Measurements from ENCODE around the gene ITIH5. TPM values are rescaled to one million over a fixed set of nuclear protein-coding genes. Genes with fewer than 3 reads are reported as not detected.

Gene ITIH5
- total and polyA plus RNA-seq, 2 of the 13 experiments (the other 11 are each of a cell fraction or from before 2014, with no cell fraction given): 4.7 to 8.9 TPM

- TF ChIP-seq DNMT3B (CRISPR knock-in tag; conservative IDR thresholded peaks at IDR 0.05) (no peak), XBP1 (CRISPR knock-in tag; IDR thresholded peaks at IDR 0.05) (no peak; the same call in 1 of the 2 replicates), ZNF34 (CRISPR knock-in tag; IDR thresholded peaks at IDR 0.05; ENCODE audit: borderline replicate concordance) (peak; percentile 33; the same call in 1 of the 2 replicates), ZNF550 (CRISPR knock-in tag; IDR thresholded peaks at IDR 0.05; ENCODE audit: borderline replicate concordance) (no peak), GTF3A (CRISPR knock-in tag; conservative IDR thresholded peaks at IDR 0.05) (0 out of 2 replicates have a peak, but pooled peaks have one; percentile 65), FIP1L1 (IDR thresholded peaks at IDR 0.05; ENCODE audit: borderline replicate concordance, insufficient read depth, low read depth, low read length) (no peak), BRD4 (CRISPR knock-in tag; IDR thresholded peaks at IDR 0.05) (no peak), BCL6 (CRISPR knock-in tag; IDR thresholded peaks at IDR 0.05) (peak; percentile 99), ZFP36 (IDR thresholded peaks at IDR 0.05; ENCODE audit: borderline replicate concordance, low read depth, low read length, partially characterized antibody) (no peak), TCF7 (IDR thresholded peaks at IDR 0.05; ENCODE audit: low read depth) (peak; percentile 100), RFX1 (IDR thresholded peaks at IDR 0.05) (no peak), KDM3A (CRISPR knock-in tag; IDR thresholded peaks at IDR 0.05; ENCODE audit: low read depth) (no peak), TBX2 (CRISPR knock-in tag; IDR thresholded peaks at IDR 0.05; ENCODE audit: borderline replicate concordance) (peak; percentile 100), HNRNPL (IDR thresholded peaks at IDR 0.05; ENCODE audit: low read depth, low read length) (no peak), ZBTB49 (CRISPR knock-in tag; IDR thresholded peaks at IDR 0.05; ENCODE audit: borderline replicate concordance) (no peak), BORCS8-MEF2B (CRISPR knock-in tag; IDR thresholded peaks at IDR 0.05) (peak; percentile 27; the same call in 1 of the 2 replicates), ZNF552 (CRISPR knock-in tag; IDR thresholded peaks at IDR 0.05; ENCODE audit: borderline replicate concordance) (no peak), TAF1 (CRISPR knock-in tag; IDR thresholded peaks at IDR 0.05) (no peak), ZNF510 (CRISPR knock-in tag; IDR thresholded peaks at IDR 0.05; ENCODE audit: low read depth) (no peak)
- TF ChIP-seq, protein P1, sequence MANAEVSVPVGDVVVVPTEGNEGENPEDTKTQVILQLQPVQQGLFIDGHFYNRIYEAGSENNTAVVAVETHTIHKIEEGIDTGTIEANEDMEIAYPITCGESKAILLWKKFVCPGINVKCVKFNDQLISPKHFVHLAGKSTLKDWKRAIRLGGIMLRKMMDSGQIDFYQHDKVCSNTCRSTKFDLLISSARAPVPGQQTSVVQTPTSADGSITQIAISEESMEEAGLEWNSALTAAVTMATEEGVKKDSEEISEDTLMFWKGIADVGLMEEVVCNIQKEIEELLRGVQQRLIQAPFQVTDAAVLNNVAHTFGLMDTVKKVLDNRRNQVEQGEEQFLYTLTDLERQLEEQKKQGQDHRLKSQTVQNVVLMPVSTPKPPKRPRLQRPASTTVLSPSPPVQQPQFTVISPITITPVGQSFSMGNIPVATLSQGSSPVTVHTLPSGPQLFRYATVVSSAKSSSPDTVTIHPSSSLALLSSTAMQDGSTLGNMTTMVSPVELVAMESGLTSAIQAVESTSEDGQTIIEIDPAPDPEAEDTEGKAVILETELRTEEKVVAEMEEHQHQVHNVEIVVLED (CRISPR knock-in tag; IDR thresholded peaks at IDR 0.05; ENCODE audit: borderline replicate concordance): 0 out of 2 replicates have a peak, but pooled peaks have one; percentile 33
- TF ChIP-seq, protein P2, sequence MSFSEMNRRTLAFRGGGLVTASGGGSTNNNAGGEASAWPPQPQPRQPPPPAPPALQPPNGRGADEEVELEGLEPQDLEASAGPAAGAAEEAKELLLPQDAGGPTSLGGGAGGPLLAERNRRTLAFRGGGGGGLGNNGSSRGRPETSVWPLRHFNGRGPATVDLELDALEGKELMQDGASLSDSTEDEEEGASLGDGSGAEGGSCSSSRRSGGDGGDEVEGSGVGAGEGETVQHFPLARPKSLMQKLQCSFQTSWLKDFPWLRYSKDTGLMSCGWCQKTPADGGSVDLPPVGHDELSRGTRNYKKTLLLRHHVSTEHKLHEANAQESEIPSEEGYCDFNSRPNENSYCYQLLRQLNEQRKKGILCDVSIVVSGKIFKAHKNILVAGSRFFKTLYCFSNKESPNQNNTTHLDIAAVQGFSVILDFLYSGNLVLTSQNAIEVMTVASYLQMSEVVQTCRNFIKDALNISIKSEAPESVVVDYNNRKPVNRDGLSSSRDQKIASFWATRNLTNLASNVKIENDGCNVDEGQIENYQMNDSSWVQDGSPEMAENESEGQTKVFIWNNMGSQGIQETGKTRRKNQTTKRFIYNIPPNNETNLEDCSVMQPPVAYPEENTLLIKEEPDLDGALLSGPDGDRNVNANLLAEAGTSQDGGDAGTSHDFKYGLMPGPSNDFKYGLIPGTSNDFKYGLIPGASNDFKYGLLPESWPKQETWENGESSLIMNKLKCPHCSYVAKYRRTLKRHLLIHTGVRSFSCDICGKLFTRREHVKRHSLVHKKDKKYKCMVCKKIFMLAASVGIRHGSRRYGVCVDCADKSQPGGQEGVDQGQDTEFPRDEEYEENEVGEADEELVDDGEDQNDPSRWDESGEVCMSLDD (CRISPR knock-in tag; IDR thresholded peaks at IDR 0.05; ENCODE audit: borderline replicate concordance): no peak
- TF ChIP-seq, protein P3, sequence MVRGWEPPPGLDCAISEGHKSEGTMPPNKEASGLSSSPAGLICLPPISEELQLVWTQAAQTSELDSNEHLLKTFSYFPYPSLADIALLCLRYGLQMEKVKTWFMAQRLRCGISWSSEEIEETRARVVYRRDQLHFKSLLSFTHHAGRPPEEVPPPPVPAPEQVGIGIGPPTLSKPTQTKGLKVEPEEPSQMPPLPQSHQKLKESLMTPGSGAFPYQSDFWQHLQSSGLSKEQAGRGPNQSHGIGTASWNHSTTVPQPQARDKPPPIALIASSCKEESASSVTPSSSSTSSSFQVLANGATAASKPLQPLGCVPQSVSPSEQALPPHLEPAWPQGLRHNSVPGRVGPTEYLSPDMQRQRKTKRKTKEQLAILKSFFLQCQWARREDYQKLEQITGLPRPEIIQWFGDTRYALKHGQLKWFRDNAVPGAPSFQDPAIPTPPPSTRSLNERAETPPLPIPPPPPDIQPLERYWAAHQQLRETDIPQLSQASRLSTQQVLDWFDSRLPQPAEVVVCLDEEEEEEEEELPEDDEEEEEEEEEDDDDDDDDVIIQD (CRISPR knock-in tag; IDR thresholded peaks at IDR 0.05; ENCODE audit: low read depth): no peak; the same call in 1 of the 2 replicates
Observed at GRCh38 chr10:7686351-7687171, 19.8 kb upstream of the ITIH5 start (continued).
